SU-DHL-6 (cell line): ENCODE results near the gene HBQ1.
A peak's percentile ranks its signal among the peaks of the same experiment; 100 is the strongest.

ENCODE experiments used
- H2AFZ ChIP-seq: fragments of 200-600 bp; sonication (generic); 2 replicates; pipeline ENCODE4 v1.6.1; 2014; ENCODE audit warnings: low read depth, mild to moderate bottlenecking, moderate library complexity, mixed read lengths, antibody characterized with exemption, low read length; ENCODE audit not compliant: severe bottlenecking
- H3F3A ChIP-seq: fragments of 200-600 bp; shearing (Covaris generic); 2 replicates; pipeline ENCODE4 v1.6.0; 2016; ENCODE audit warnings: antibody characterized with exemption, mild to moderate bottlenecking; ENCODE audit not compliant: insufficient read depth
- H3K27ac ChIP-seq: fragments of 200-600 bp; sonication (generic); 2 replicates; pipeline ENCODE4 v1.5.1; 2016; ENCODE audit warnings: low read depth, mild to moderate bottlenecking, low read length, moderate library complexity, mixed read lengths
- H3K27me3 ChIP-seq: fragments of 200-600 bp; sonication (generic), shearing (Covaris generic); 2 replicates; pipeline ENCODE4 v1.6.0; 2014; ENCODE audit warnings: mild to moderate bottlenecking, low read length
- H3K36me3 ChIP-seq: fragments of 200-600 bp; sonication (generic); 2 replicates; pipeline ENCODE4 v1.6.1; 2014; ENCODE audit warnings: mild to moderate bottlenecking, low read length, mixed read lengths
- H3K4me2 ChIP-seq: fragments of 300-600, 200-600 bp; shearing (Covaris generic), sonication (generic); 2 replicates; pipeline ENCODE4 v1.6.0; 2014; ENCODE audit warnings: low read length, low read depth, mild to moderate bottlenecking; ENCODE audit not compliant: poor library complexity, severe bottlenecking
- H3K4me3 ChIP-seq: fragments of 200-600 bp; sonication (generic); 2 replicates; pipeline ENCODE4 v1.5.1; 2014; ENCODE audit warnings: antibody characterized with exemption, low read length, mild to moderate bottlenecking, mixed read lengths; ENCODE audit not compliant: insufficient read depth, poor library complexity, severe bottlenecking
- H3K79me2 ChIP-seq: fragments of 200-600 bp; sonication (generic); 2 replicates; pipeline ENCODE4 v1.6.1; 2014; ENCODE audit warnings: mild to moderate bottlenecking, low read length, moderate library complexity; ENCODE audit not compliant: insufficient read depth
- H3K9ac ChIP-seq: fragments of 200-600 bp; sonication (generic); 2 replicates; pipeline ENCODE4 v1.7.0; 2014; ENCODE audit warnings: mild to moderate bottlenecking, low read length
- H3K9me2 ChIP-seq: fragments of 200-600 bp; sonication (generic); replicated peaks from 2 replicates; pipeline ENCODE4 v1.6.1; 2014; ENCODE audit warnings: low read length; ENCODE audit not compliant: insufficient read depth
- H3K9me3 ChIP-seq: fragments of 200-600 bp; sonication (generic); 2 replicates; pipeline ENCODE4 v1.6.1; 2014; ENCODE audit warnings: low read length, mixed read lengths; ENCODE audit not compliant: insufficient read depth
- H4K20me1 ChIP-seq: fragments of 200-600 bp; sonication (generic); 2 replicates; pipeline ENCODE4 v1.6.1; 2014; ENCODE audit warnings: low read depth, mild to moderate bottlenecking, antibody characterized with exemption, low read length, moderate library complexity, mixed read lengths
- EZH2phosphoT487 ChIP-seq: fragments of 200-600 bp; sonication (generic), shearing (Covaris generic); conservative IDR thresholded peaks from 2 replicates; pipeline ENCODE4 v1.6.1; 2018; ENCODE audit warnings: mild to moderate bottlenecking, antibody characterized with exemption, low read length, moderate library complexity, mixed read lengths
- TF ChIP-seq, protein P1 (sequence below): fragments of 200-600 bp; sonication (generic); IDR thresholded peaks from one replicate; pipeline ENCODE4 v1.5.1; 2017; ENCODE audit warnings: antibody characterized with exemption, mild to moderate bottlenecking, low read length, moderate library complexity; ENCODE audit not compliant: insufficient read depth, poor library complexity, severe bottlenecking

HBQ1 gene

DNA sequence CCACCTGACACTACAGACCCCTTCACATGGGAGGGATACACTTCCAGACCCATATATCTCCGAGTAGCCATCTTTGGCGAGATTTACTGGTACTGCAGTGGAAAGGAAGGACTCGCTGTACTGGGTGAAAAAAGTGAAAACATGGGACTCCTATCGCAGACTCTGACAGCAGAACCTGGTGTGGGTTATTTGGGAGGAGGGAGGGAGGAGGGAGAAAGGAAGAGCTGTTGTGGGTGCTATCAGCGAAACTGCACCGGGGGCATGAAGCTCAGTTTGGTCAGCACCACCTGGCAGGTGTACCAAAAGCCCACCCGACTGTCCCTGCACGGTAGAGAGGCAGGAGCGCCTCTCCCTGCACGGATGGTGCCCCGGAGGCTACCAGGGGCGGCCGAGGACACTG, 5.0 kb downstream of the HBQ1 start:
- H3K9me3 ChIP-seq = no peaks in the 10 kb centered on the region
- no peak overlapping the region for H3K4me2 ChIP-seq
- no peaks in the 10 kb centered on the region for H3K27me3 ChIP-seq
- no peaks in the 10 kb centered on the region for H3K9me2 ChIP-seq
- H2AFZ ChIP-seq = no peak overlapping the region
- TF ChIP-seq, protein P1, sequence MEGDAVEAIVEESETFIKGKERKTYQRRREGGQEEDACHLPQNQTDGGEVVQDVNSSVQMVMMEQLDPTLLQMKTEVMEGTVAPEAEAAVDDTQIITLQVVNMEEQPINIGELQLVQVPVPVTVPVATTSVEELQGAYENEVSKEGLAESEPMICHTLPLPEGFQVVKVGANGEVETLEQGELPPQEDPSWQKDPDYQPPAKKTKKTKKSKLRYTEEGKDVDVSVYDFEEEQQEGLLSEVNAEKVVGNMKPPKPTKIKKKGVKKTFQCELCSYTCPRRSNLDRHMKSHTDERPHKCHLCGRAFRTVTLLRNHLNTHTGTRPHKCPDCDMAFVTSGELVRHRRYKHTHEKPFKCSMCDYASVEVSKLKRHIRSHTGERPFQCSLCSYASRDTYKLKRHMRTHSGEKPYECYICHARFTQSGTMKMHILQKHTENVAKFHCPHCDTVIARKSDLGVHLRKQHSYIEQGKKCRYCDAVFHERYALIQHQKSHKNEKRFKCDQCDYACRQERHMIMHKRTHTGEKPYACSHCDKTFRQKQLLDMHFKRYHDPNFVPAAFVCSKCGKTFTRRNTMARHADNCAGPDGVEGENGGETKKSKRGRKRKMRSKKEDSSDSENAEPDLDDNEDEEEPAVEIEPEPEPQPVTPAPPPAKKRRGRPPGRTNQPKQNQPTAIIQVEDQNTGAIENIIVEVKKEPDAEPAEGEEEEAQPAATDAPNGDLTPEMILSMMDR = no peak
- no peak for TF ChIP-seq EZH2phosphoT487
- no peaks in the 10 kb centered on the region for H4K20me1 ChIP-seq
- no peaks in the 10 kb centered on the region for H3K36me3 ChIP-seq
- 0 out of 2 replicates have a peak, but pooled peaks cover 5% of the 10 kb centered on the region for H3F3A ChIP-seq
- H3K4me3 ChIP-seq = no peak overlapping the region
- H3K27ac ChIP-seq = no peak overlapping the region
- no peak overlapping the region for H3K9ac ChIP-seq
- H3K79me2 ChIP-seq = no peaks in the 10 kb centered on the region

DNA sequence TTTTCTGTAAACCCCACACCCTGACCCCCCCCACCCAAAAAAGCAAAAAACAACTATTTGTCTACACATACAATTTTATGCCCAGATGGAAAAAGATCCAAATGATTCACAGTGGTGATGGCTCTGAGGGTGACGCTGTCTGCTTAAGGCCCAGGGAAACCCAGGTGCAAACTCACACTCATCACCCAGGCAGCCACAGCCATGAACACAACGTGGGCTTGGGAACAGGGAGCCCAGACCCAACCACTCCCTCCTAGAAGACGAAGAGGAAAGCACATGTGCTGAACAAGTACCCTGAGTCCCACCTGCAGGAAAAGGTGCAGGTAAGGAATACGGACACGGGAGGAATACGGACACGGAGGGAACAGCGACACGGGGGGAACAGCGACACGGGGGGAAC, 5.4 kb downstream of the HBQ1 start:
- H3K27me3 ChIP-seq = no peaks in the 10 kb centered on the region
- H3K27ac ChIP-seq = no peak overlapping the region
- no peak overlapping the region for H3K9ac ChIP-seq
- H3K9me2 ChIP-seq = no peaks in the 10 kb centered on the region
- H3K4me3 ChIP-seq = no peak overlapping the region
- H2AFZ ChIP-seq = no peak overlapping the region
- 0 out of 2 replicates have a peak, but pooled peaks cover 5% of the 10 kb centered on the region for H3F3A ChIP-seq
- H3K79me2 ChIP-seq = no peaks in the 10 kb centered on the region
- no peak for TF ChIP-seq EZH2phosphoT487
- TF ChIP-seq, protein P1 = no peak
- no peaks in the 10 kb centered on the region for H3K9me3 ChIP-seq
- H3K36me3 ChIP-seq = no peaks in the 10 kb centered on the region
- H3K4me2 ChIP-seq = no peak overlapping the region
- no peaks in the 10 kb centered on the region for H4K20me1 ChIP-seq

DNA sequence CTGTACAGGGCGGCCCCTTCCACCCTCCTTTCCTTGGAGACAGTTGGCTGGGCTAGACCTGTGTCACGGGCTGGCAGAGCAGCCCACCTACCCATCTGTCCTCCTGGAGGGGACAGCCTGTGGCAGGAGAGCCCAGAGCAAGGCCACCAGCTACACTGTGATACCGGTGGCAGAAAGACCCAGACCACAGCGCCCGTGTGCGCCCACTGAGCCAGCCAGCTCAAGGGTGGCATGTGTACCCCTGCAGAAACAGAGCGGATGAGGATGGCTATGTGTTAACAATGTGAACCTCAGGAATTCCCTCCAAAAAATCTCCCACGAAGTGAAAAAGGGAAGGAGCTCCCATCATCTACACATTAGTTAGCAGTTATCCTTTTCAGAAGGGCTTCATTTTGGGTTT, 7.1 kb downstream of the HBQ1 start:
- 0 out of 2 replicates have a peak, but pooled peaks cover 5% of the 10 kb centered on the region for H3F3A ChIP-seq
- no peaks in the 10 kb centered on the region for H3K9me3 ChIP-seq
- H3K27ac ChIP-seq = no peak overlapping the region
- H3K9me2 ChIP-seq = no peaks in the 10 kb centered on the region
- H3K4me2 ChIP-seq = no peak overlapping the region
- TF ChIP-seq, protein P1 = no peak
- H2AFZ ChIP-seq = no peak overlapping the region
- no peaks in the 10 kb centered on the region for H3K79me2 ChIP-seq
- H3K4me3 ChIP-seq = no peak overlapping the region
- H3K36me3 ChIP-seq = no peaks in the 10 kb centered on the region
- no peak overlapping the region for H3K9ac ChIP-seq
- H3K27me3 ChIP-seq = no peaks in the 10 kb centered on the region
- H4K20me1 ChIP-seq = no peaks in the 10 kb centered on the region

DNA sequence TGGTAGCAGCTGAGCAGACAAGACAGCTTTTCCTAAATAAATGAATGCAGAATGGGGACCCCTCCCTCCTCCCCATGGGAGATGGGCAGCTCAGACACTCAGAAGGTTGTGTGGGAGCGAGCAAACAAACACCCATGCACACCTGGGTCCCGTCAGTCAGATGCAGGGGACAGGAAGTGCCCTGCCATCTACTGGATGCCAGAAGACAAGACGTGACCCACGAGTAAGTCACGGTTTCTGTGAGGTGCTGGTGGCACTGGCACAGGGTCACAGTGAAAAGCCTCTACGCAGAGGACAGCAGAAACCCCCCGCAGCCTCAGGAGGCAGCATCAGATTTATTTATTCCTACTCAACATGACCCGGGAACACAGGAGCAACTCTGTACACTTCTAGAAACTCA, 8.4 kb downstream of the HBQ1 start:
- H4K20me1 ChIP-seq = no peaks in the 10 kb centered on the region
- H3K4me3 ChIP-seq = no peak overlapping the region
- TF ChIP-seq, protein P1 = peak; percentile 35
- no peak for TF ChIP-seq EZH2phosphoT487
- no peaks in the 10 kb centered on the region for H3K9me2 ChIP-seq
- no peaks in the 10 kb centered on the region for H3K9me3 ChIP-seq
- H3K36me3 ChIP-seq = no peaks in the 10 kb centered on the region
- no peak overlapping the region for H3K27ac ChIP-seq
- no peaks in the 10 kb centered on the region for H3K79me2 ChIP-seq
- no peaks in the 10 kb centered on the region for H3K27me3 ChIP-seq
- no peak overlapping the region for H2AFZ ChIP-seq
- no peak overlapping the region for H3K4me2 ChIP-seq
- H3F3A ChIP-seq = no peaks in the 10 kb centered on the region
- H3K9ac ChIP-seq = no peak overlapping the region
